ENCODE measurements around the gene AZGP1. TPM values are rescaled to one million over a fixed set of nuclear protein-coding genes. Genes with fewer than 3 reads are reported as not detected.

AZGP1 gene
- polyA plus RNA-seq, 1 of the 3 experiments (the other 2 are of a cell fraction): not detected

GRCh38 chr7:100017300-100017699 is 41.5 kb upstream of the AZGP1 start:
- peaks cover 67% of the 10 kb centered on the region for H3K79me2 ChIP-seq (ENCODE audit: insufficient read depth)
- ChIA-PET POLR2A (interaction anchor here (2.7 to 3.5 kb wide), 2 partner anchors 20 to 33 kb away, joined by 21 to 24 read pairs; partner anchors contain the start of gene ZSCAN21), CTCF (interaction anchor here (1.1 to 7.3 kb wide), 6 partner anchors 12 to 115 kb away, joined by 3 to 59 read pairs (median 4); partner anchors contain the start of gene ZSCAN21)
- H3K9me2 ChIP-seq: no peaks in the 10 kb centered on the region
- H2AFZ ChIP-seq (ENCODE audit: low read depth): no peak overlapping the region
- no peak for DNase-seq
- peak overlapping the region in 1 of 2 experiments; percentile 20; a peak in 1 of 4 replicates for H3K4me3 ChIP-seq (ENCODE audit: low read depth in 2 of 2, low read length in 1 of 2)
- H3F3A ChIP-seq (replicated peaks; ENCODE audit: insufficient read depth): no peaks in the 10 kb centered on the region
- no peaks in the 10 kb centered on the region for H3K27me3 ChIP-seq (ENCODE audit: insufficient read depth)
- H3K4me2 ChIP-seq: peak overlapping the region; percentile 76
- H4K20me1 ChIP-seq (ENCODE audit: insufficient read depth): peaks cover 56% of the 10 kb centered on the region
- no peak overlapping the region; the same call in 1 of the 2 replicates for H3K9ac ChIP-seq
- H3K36me3 ChIP-seq (replicated peaks in 1 of 2; ENCODE audit: control insufficient read depth in 1 of 2, insufficient read depth in 2 of 2, low read length in 1 of 2): peaks cover 6 to 22% of the 10 kb centered on the region in 2 experiments
- no peaks in the 10 kb centered on the region for H3K9me3 ChIP-seq
- peaks cover 0 to 12% of the 10 kb centered on the region in 2 experiments; a peak in 3 of 4 replicates for H3K4me1 ChIP-seq (ENCODE audit: control insufficient read depth in 1 of 2, insufficient read depth in 2 of 2, low read depth in 1 of 2, low read length in 1 of 2)
- no peak for TF ChIP-seq YY1 (IDR thresholded peaks at IDR 0.05; ENCODE audit: low read depth)
- TF ChIP-seq TCF12 (IDR thresholded peaks at IDR 0.05): no peak
- no peak for TF ChIP-seq RAD21 (IDR thresholded peaks at IDR 0.05; ENCODE audit: low read length)
- TF ChIP-seq PBX3 (IDR thresholded peaks at IDR 0.05): no peak
- TF ChIP-seq SMC3 (IDR thresholded peaks at IDR 0.05; ENCODE audit: low read depth, low read length): no peak
- no peak for TF ChIP-seq USF1 (IDR thresholded peaks at IDR 0.05; ENCODE audit: borderline replicate concordance, low read depth)
- no peak for TF ChIP-seq TEAD4 (IDR thresholded peaks at IDR 0.05; ENCODE audit: borderline replicate concordance, insufficient read depth)
- TF ChIP-seq NFIC (IDR thresholded peaks at IDR 0.05; ENCODE audit: borderline replicate concordance): no peak
- no peak for TF ChIP-seq GATA2 (CRISPR knock-in tag; IDR thresholded peaks at IDR 0.05)
- TF ChIP-seq POLR2AphosphoS5 (IDR thresholded peaks at IDR 0.05; ENCODE audit: low read depth, low read length): no peak
- TF ChIP-seq ZBTB33 (IDR thresholded peaks at IDR 0.05; ENCODE audit: borderline replicate concordance, low read depth): no peak
- TF ChIP-seq USF2 (IDR thresholded peaks at IDR 0.05; ENCODE audit: borderline replicate concordance, low read depth, low read length): no peak
- no peak for TF ChIP-seq TAF1 (IDR thresholded peaks at IDR 0.05; ENCODE audit: borderline replicate concordance, low read depth, low read length)
- no peak for TF ChIP-seq ELF1 (IDR thresholded peaks at IDR 0.05)
- no peak for TF ChIP-seq MXI1 (IDR thresholded peaks at IDR 0.05; ENCODE audit: low read depth, low read length)
- no peak for TF ChIP-seq EZH2phosphoT487 (IDR thresholded peaks at IDR 0.05; ENCODE audit: borderline replicate concordance, low read depth)
- H3K27ac ChIP-seq (ENCODE audit: low read depth in 2 of 2, low read length in 1 of 2): no peak overlapping the region
- 86% methylated on average over 11 of the region's 11 CpGs for whole genome bisulfite sequencing (ENCODE audit: low lambda C conversion rate)

Data from SK-N-SH (cell line).